Right atrium auricular region (tissue), 2 donors: Measurements from ENCODE around the gene RAB11FIP4. TPM values are rescaled to one million over a fixed set of nuclear protein-coding genes. Genes with fewer than 3 reads are reported as not detected.

ENCODE experiments used
- DNase-seq: peaks from one replicate; pipeline ENCODE4 v3.0.0-alpha.2; 2019; ENCODE audit warnings: low spot score
- H3K27ac ChIP-seq, 2 donors: fragments of 200-600 bp; sonication (generic); 1 replicate in 1 of 2; 2 replicates in 1 of 2; pipeline ENCODE4 v1.5.1; 2016 to 2019
- H3K27me3 ChIP-seq, 2 donors: fragments of 200-600 bp; sonication (generic); one replicate each; pipeline versions ENCODE4 v1.5.1 to v1.6.0; 2017 to 2019
- H3K36me3 ChIP-seq: fragments of 200-600 bp; sonication (generic); one replicate; pipeline ENCODE4 v1.5.1; 2016
- H3K4me1 ChIP-seq, 2 donors: fragments of 200-600 bp; sonication (generic); one replicate each; pipeline versions ENCODE4 v1.5.1 to v1.6.0; 2017 to 2019
- H3K4me3 ChIP-seq, 2 donors: fragments of 200-600 bp; sonication (generic); 1 replicate in 1 of 2; 2 replicates in 1 of 2; pipeline ENCODE4 v1.5.1; 2017 to 2019; ENCODE audit warnings: mild to moderate bottlenecking in 1 of 2, moderate library complexity in 1 of 2
- H3K9me3 ChIP-seq, 2 donors: fragments of 200-600 bp; sonication (generic); one replicate each; pipeline ENCODE4 v1.5.1; 2019
- CTCF ChIP-seq, 2 donors: fragments of 200-600 bp; sonication (generic); IDR thresholded peaks; one replicate each; pipeline ENCODE4 v1.5.1; 2019; ENCODE audit warnings: antibody characterized with exemption in 2 of 2
- total RNA-seq, 2 donors: library from RNA; depleted of rRNA; stranded (reverse); fragments of >200 nt; gene quantifications; one replicate each; pipeline ENCODE4 v1.1.0, GENCODE V29; 2016

The RAB11FIP4 gene
- total RNA-seq, 2 donors from 2014 or later = 4.4 to 7.2 TPM

GRCh38 chr17:31466096-31466760 is 74.8 kb downstream of the RAB11FIP4 start:
- no peaks in the 10 kb centered on the region for H3K36me3 ChIP-seq
- no peak overlapping the region for H3K27ac ChIP-seq
- no peak for DNase-seq
- no peak overlapping the region for H3K4me3 ChIP-seq
- TF ChIP-seq CTCF (IDR thresholded peaks at IDR 0.05) = no peak
- H3K9me3 ChIP-seq = no peaks in the 10 kb centered on the region
- peaks cover 0 to 19% of the 10 kb centered on the region in 2 donors for H3K4me1 ChIP-seq
- no peaks in the 10 kb centered on the region for H3K27me3 ChIP-seq

DNA sequence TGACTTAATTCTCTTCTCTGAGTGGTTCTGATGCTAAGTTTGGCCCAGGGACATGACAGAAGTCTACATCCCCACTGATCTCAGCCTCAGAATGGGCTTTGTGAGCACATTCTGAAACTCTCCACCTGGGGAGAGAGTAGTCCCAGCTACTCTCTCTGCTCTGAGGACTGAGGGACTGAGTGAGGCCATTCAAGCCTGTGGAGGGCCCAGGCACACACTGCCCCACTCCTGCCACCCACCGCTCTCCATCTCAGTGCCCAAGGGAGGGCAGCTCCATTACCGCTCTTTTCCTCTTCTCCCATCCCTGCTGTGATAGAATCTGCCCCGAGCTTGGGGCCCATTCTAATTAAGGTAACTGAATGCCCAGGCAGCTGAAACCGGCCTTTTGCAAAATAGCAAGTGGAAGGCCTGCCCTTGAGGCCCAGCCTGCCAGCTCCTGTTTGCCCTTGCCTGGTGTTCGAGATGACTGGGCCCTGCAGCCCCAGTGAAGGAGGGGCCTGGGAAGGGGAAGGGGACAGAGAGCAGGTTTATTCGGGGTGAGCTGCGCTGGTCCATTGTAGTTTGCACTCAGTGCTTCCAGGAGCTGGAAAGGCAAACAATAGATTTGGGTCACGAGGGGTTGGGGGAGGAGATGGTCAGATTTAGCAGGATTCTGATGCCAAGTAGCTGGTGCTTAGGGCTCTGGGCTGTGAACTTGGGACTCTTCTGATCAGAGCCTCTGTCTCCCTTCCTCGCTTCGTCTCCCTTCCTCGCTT is 76.2 kb downstream of the RAB11FIP4 start:
- no peak for TF ChIP-seq CTCF (IDR thresholded peaks at IDR 0.05)
- H3K27me3 ChIP-seq = no peaks in the 10 kb centered on the region
- H3K9me3 ChIP-seq = no peaks in the 10 kb centered on the region
- H3K4me1 ChIP-seq = peaks cover 0 to 19% of the 10 kb centered on the region in 2 donors
- no peak for DNase-seq
- H3K36me3 ChIP-seq = no peaks in the 10 kb centered on the region
- peak overlapping the region; percentile 23 to 53 for H3K27ac ChIP-seq
- H3K4me3 ChIP-seq = no peak overlapping the region

- H3K36me3 ChIP-seq = no peaks in the 10 kb centered on the region
- H3K4me3 ChIP-seq = no peak overlapping the region
- H3K9me3 ChIP-seq = no peaks in the 10 kb centered on the region
- H3K27me3 ChIP-seq = no peaks in the 10 kb centered on the region
- TF ChIP-seq CTCF (IDR thresholded peaks at IDR 0.05) = no peak
- no peak overlapping the region for H3K27ac ChIP-seq
- peaks cover 0 to 19% of the 10 kb centered on the region in 2 donors for H3K4me1 ChIP-seq
- no peak for DNase-seq
Measured at GRCh38 chr17:31469959-31470358, 78.5 kb downstream of the RAB11FIP4 start.

DNA sequence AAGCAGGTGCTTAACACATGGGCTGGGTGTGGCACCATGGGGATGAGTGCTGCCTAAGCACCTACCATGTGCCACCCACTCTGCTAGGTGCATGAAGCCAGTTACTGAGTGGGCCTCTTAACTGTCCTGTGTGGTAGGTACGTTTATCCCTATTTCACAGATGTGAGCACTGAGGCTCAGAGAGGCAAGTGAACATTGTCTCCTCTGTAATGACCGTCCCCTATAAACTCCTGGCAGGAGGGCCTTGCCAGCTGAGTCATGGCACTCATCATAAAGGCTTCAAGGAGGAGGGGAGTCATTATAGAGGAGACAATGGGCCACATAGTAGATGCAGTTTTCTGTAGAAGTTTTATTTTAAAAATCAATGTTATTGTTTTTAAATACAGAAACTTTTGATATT is 79.1 kb downstream of the RAB11FIP4 start:
- Histone ChIP-seq H3K4me1 (peaks cover 0 to 19% of the 10 kb centered on the region in 2 donors), H3K4me3 (no peak overlapping the region), H3K9me3 (no peaks in the 10 kb centered on the region), H3K27ac (no peak overlapping the region), H3K36me3 (no peaks in the 10 kb centered on the region), H3K27me3 (no peaks in the 10 kb centered on the region)
- no peak for TF ChIP-seq CTCF (IDR thresholded peaks at IDR 0.05)
- DNase-seq = no peak

DNA sequence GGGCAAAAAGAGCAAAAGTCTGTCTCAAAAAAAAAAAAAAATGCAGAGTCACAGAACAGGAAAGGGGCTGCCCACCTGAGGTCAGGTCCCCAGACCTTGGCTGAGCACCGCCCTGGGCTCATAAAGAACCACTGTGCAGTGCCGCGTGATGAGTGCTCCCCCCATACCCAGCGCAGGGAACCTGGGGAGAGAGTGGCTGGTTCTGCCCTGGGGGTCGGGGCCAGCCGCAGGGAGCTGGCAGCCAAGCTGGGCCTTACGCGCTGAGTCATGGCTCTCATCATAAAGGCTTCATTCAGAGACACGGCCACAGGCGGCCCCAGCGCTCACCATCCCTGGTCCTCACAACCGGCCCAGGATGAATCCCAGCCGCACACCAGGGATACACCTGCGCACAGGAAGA is 80.7 kb downstream of the RAB11FIP4 start:
- no peak overlapping the region for H3K27ac ChIP-seq
- no peak for DNase-seq
- H3K27me3 ChIP-seq = no peaks in the 10 kb centered on the region
- peaks cover 0 to 12% of the 10 kb centered on the region in 2 donors for H3K4me1 ChIP-seq
- no peaks in the 10 kb centered on the region for H3K36me3 ChIP-seq
- H3K4me3 ChIP-seq = no peak overlapping the region
- TF ChIP-seq CTCF (IDR thresholded peaks at IDR 0.05) = no peak
- no peaks in the 10 kb centered on the region for H3K9me3 ChIP-seq
